Lung (tissue), 12 donors: ENCODE data around the gene AGAP1. TPM values are rescaled to one million over a fixed set of nuclear protein-coding genes. Genes with fewer than 3 reads are reported as not detected.

Source experiments
- ATAC-seq: fragments of 200-7000 bp; cut with Tn5 transposase; one replicate; pipeline ENCODE4 v1.9.1; 2020; ENCODE audit warnings: moderate number of reproducible peaks; ENCODE audit not compliant: insufficient read depth, low FRiP score
- DNase-seq, 3 donors: peaks; one replicate each; pipeline ENCODE4 v3.0.0-alpha.2; 2013 to 2017
- H3K27ac ChIP-seq, 2 donors: one replicate each; pipeline ENCODE4 v1.5.1; 2013; ENCODE audit warnings: mild to moderate bottlenecking in 2 of 2, moderate library complexity in 2 of 2, control low read depth in 1 of 2, inconsistent platforms in 1 of 2, low read depth in 1 of 2, low read length in 1 of 2
- H3K27me3 ChIP-seq, 3 donors: one replicate each; pipeline ENCODE4 v1.5.1; 2013; ENCODE audit warnings: low read length in 2 of 3; ENCODE audit not compliant: control insufficient read depth in 3 of 3, insufficient read depth in 3 of 3
- H3K36me3 ChIP-seq, 4 donors: one replicate each; pipeline ENCODE4 v1.5.1; 2013; ENCODE audit warnings: low read length in 4 of 4, mild to moderate bottlenecking in 1 of 4, moderate library complexity in 1 of 4; ENCODE audit not compliant: control insufficient read depth in 4 of 4, insufficient read depth in 4 of 4
- H3K4me1 ChIP-seq, 5 donors: one replicate each; pipeline ENCODE4 v1.5.1; 2013; ENCODE audit warnings: low read length in 5 of 5, mild to moderate bottlenecking in 2 of 5, moderate library complexity in 1 of 5; ENCODE audit not compliant: control insufficient read depth in 5 of 5, insufficient read depth in 5 of 5
- H3K4me3 ChIP-seq: one replicate; pipeline ENCODE4 v1.5.1; 2013; ENCODE audit warnings: mild to moderate bottlenecking, control low read depth, moderate library complexity
- H3K9ac ChIP-seq, 2 donors: one replicate each; pipeline ENCODE4 v1.5.1; 2013; ENCODE audit warnings: low read length in 2 of 2, control low read depth in 1 of 2; ENCODE audit not compliant: insufficient read depth in 1 of 2
- H3K9me3 ChIP-seq, 4 donors: one replicate each; pipeline ENCODE4 v1.5.1; 2013; ENCODE audit warnings: low read length in 3 of 4, mild to moderate bottlenecking in 1 of 4, moderate library complexity in 1 of 4; ENCODE audit not compliant: control insufficient read depth in 4 of 4, insufficient read depth in 3 of 4
- WGBS, 2 donors: extraction: QIAGEN DNeasy Blood & Tissue Kit; methylation state at CpG; one replicate each; pipeline ENCODE4 v1.1.7; 2013; 5-methylcytosine and 5-hydroxymethylcytosine counted together
- polyA plus RNA-seq, 2 donors: library from polyadenylated mRNA; stranded (reverse); fragments of 200-250 nt; gene quantifications; one replicate each; pipeline ENCODE4 v1.2.1, GENCODE V29; 2013
- total RNA-seq, 2 donors: library from RNA; depleted of rRNA in 1 of 2; stranded (reverse); fragments of >200 nt in 1 of 2; gene quantifications; one replicate each; pipeline ENCODE4 v1.2.1, GENCODE V29; 2014 to 2021
- TF ChIP-seq, protein P1 (sequence below): IDR thresholded peaks from 2 replicates; pipeline ENCODE4 v1.5.1; 2012; ENCODE audit warnings: mild to moderate bottlenecking; ENCODE audit errors: control extremely low read depth, extremely low read depth
- donor health status: control.
- donor health status: control.
- donor health status: Bipolar disorder and iron deficiency.
- donor health status: healthy.
- donor health status: DM: yes; HTN: yes; CAD: no.

The AGAP1 gene
- total and polyA plus RNA-seq, 4 donors, result 6.6 to 39.4 (median 20.2) TPM

DNA sequence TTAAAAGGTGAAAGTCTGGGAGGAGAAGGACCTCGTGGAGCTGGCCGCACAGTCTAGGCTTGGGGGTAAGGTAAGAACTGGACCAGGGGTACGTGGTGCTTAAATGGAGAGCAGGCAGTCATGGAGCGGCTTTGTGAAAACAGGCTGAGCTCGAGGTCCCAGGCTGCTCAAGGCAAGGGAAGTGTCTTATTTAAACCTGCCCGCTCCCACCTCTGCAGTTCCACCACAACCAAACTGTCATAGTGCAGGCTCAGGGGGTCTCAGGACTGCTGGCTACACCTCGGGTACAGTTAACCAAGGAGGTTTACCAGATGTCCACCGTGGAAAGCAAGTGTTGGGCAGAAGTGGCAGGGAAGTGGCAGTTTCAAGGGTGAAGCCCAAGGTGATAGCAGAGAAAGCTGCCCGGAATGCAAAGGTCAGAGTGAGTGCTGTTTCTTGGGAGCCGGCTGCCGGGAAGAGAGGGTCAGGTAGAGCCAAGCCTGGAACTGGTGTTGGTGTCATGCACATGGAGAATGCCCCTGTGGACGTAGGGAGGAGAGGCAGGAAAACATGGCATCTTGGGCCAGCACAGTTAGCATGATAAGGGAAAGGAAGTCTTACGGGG is 471.0 kb downstream of the AGAP1 start:
- ATAC-seq, result no peak
- Histone ChIP-seq H3K4me1 (no peaks in the 10 kb centered on the region), H3K36me3 (peaks cover 0 to 14% (median 5%) of the 10 kb centered on the region in 4 donors), H3K27me3 (no peaks in the 10 kb centered on the region), H3K4me3 (no peak overlapping the region), H3K27ac (no peak overlapping the region), H3K9ac (no peak overlapping the region), H3K9me3 (no peaks in the 10 kb centered on the region)
- TF ChIP-seq, protein P1, sequence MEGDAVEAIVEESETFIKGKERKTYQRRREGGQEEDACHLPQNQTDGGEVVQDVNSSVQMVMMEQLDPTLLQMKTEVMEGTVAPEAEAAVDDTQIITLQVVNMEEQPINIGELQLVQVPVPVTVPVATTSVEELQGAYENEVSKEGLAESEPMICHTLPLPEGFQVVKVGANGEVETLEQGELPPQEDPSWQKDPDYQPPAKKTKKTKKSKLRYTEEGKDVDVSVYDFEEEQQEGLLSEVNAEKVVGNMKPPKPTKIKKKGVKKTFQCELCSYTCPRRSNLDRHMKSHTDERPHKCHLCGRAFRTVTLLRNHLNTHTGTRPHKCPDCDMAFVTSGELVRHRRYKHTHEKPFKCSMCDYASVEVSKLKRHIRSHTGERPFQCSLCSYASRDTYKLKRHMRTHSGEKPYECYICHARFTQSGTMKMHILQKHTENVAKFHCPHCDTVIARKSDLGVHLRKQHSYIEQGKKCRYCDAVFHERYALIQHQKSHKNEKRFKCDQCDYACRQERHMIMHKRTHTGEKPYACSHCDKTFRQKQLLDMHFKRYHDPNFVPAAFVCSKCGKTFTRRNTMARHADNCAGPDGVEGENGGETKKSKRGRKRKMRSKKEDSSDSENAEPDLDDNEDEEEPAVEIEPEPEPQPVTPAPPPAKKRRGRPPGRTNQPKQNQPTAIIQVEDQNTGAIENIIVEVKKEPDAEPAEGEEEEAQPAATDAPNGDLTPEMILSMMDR, result no peak
- no peak for DNase-seq
- 78 to 85% methylated on average over 13 of the region's 13 CpGs for WGBS, 2 donors

DNA sequence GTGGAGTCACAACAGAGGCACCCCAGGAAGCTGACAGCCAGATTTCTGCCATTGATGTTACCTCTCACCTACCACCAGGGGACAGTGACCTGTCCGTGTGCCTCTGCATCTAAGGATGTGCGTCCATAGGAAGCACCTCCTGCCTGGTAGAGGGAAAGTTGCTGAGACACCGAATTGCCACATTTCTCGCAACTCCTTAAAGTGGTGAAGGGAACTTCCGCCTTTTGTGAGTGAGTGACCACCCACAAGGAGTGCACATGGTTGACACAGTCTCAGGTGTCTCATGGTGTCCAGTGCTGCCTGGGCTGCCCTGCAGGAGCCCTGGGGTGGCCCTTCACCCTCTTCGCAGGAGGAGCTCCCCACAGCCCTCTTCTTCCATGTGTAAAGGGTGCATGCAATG is 472.6 kb downstream of the AGAP1 start:
- no peak overlapping the region for H3K4me3 ChIP-seq
- DNase-seq (no peak), ATAC-seq (no peak)
- H3K27ac ChIP-seq, result no peak overlapping the region
- 71 to 86% methylated on average over 6 of the region's 6 CpGs for WGBS, 2 donors
- no peaks in the 10 kb centered on the region for H3K27me3 ChIP-seq
- H3K9me3 ChIP-seq, result no peaks in the 10 kb centered on the region
- TF ChIP-seq, protein P1, result no peak
- H3K4me1 ChIP-seq, result no peaks in the 10 kb centered on the region
- H3K9ac ChIP-seq, result no peak overlapping the region
- H3K36me3 ChIP-seq, result peaks cover 0 to 16% (median 9%) of the 10 kb centered on the region in 4 donors

DNA sequence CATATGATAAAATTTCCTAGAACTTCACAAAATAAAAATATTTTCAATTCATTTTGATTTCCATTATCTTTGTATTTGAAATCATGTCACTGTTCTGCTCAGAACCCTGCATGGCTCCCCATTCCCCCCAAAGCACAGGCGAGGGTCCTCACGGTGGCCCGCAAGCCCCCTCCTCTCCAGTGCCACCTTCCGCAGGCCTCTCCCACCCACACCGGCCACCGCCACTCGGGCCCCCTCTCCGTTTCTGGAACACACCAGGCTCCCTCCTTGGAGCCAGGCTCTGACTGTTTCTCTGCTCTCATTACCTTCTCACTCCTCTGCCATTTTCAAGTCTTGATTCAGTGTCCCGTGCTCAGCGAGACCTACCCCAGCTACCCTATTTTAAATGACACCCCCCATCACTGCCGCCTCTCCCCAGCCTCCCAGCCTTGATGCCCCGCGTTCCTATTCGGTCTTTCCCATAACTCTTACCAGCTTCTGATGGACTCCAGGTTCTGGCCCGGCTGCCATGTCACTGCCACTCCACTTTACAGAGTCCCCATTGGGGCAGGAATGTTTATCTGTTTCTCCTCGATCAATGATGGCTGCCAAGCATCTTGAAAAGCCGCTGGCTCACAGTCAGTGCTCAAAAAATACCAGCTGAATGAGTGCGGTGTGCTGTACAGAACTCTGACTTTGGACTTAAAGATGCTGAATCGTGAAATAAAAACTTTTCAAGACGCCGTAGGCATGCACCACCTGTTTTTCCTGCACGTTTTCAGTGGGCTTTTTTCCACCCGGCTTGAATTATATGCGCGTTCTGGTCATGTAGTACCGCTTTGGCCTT is 473.3 kb downstream of the AGAP1 start:
- H3K36me3 ChIP-seq, result peaks cover 0 to 16% (median 9%) of the 10 kb centered on the region in 4 donors
- no peak overlapping the region for H3K4me3 ChIP-seq
- TF ChIP-seq, protein P1, result no peak
- no peaks in the 10 kb centered on the region for H3K4me1 ChIP-seq
- H3K27me3 ChIP-seq, result no peaks in the 10 kb centered on the region
- ATAC-seq (no peak), DNase-seq (no peak)
- H3K9ac ChIP-seq, result no peak overlapping the region
- H3K27ac ChIP-seq, result no peak overlapping the region
- no peaks in the 10 kb centered on the region for H3K9me3 ChIP-seq
- 94 to 95% methylated on average over 26 of the region's 26 CpGs for WGBS, 2 donors
